NCI-H1105 treated with DMSO at 0.1 percent for 48 hours (cell line): ENCODE data around the gene MASP1.

ENCODE experiments used
- DNase-seq: peaks from one replicate; lab custom pipeline; 2025; lab: John Stamatoyannopoulos, UW

Gene MASP1

GRCh38 chr3:187293516-187294430 lies 2.2 kb upstream of the MASP1 start:
- DNase-seq = no peak

DNA sequence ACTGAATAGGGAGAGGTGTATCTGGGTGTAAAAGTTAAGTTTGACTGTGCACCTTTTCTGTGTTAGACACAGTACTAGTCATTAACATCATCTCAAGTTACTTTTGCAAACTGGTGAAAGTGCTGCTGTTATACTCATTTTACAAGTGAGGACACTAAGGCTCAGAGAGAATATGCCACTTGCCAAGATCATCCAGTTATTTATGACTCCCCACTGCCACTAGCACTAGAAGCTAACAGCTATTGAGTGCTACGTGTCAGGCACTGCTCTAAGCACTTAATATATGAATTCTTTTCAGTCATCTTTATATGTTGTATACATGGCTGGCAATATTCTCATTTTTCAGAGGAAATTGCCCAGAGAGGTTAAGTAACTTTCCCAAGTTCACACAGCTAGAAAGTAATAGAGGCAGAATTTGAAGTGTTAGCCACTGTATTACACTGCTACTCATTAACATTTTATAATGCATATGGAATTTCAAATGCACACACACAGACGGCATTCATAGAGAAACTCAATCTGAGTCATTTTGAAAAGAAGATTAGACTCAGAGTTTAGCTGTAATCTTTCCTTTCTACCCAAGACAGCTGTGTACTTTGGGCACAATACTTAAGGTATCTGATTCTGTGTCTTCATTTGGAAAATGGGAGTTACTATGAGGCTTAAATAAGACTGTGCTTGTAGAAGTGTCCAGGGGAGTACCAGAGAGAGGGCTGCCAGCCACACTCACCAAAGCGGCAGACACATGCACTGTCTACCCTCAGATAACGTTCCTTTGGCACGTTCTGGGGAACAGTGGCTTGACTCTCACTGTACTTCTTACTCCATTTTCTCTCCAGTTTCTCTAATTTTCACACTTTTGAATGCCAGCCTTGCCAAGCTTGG lies 1.3 kb upstream of the MASP1 start:
- no peak for DNase-seq

DNA sequence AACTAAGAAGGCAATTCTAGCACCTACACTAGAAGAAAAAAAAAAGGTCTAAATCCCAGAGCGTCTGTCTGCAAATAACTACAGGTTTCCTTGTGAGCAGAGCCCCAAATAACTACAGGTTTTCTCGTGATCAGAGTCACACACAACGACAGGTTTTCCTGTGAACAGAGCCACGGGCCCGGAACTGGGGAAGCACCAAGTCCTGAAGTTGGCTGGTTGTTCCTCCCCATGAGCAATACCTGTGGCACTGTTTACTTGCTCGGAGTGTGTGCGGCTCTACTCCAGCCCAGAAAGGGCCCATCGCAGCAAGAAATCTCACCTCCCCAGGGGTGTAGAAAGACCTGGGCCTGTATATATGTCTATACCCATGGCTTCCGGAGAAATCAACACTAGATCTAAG lies 644 bp upstream of the MASP1 start:
- DNase-seq = no peak

- no peak for DNase-seq
Observed at GRCh38 chr3:187291001-187291511, 481 bp downstream of the MASP1 start.

DNA sequence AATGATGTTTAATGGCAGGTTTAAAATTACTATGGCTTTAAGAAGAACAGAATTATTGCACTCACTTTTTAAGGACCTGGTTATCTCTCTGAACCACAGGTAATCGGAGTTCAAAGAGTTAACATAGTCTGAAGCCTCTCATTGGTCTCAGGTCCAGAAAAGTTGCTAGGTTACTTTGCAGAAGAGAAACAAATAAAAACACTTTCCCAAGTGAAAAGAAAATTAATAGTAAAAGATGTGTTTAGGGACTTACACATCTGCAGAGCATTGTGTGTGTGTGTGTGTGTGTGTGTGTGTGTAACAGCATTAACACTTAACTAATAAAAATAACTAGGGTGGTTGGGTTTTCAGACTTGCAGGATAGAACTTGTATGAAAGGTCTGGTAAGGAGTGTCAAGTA lies 1.0 kb downstream of the MASP1 start:
- DNase-seq = no peak

DNA sequence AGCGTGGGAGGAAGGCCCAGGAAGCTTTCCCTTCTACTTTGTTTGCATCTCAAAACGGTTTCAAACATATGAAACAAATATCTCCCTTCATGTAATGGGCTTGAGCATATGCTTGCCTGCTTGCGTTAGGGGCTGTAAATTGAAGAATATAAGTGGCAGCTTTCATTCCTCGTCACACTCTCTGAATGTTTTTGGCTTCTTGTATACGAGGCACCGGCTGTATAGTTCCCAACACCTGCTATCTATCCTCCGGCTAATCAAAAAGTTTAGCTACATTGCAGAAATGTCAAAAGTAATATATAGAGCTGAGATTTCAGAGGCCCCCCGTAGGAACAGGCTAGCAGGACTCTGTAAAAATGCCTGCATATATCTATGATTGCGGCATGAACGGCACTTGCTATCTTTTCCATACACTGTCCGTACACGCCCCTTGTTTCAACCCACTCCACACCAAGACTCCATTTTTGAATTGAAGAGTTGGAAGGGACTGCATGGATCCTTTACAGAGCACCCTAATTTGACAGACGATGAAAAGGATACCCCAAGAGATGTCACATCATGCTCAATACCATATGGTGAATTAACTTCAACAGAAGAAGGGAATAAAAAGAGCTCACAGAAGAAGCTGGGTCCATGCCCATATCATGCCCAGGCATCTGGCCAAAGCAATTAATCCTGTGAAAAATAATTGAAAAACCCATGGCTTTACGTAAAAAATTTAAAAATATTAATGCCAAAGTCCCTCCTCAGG lies 2.5 kb downstream of the MASP1 start:
- DNase-seq = no peak

GRCh38 chr3:187288131-187288854 lies 3.2 kb downstream of the MASP1 start:
- DNase-seq = no peak

- DNase-seq = no peak
Observed at GRCh38 chr3:187287256-187287655, 4.3 kb downstream of the MASP1 start.

GRCh38 chr3:187286467-187287059 lies 5.0 kb downstream of the MASP1 start:
- no peak for DNase-seq

GRCh38 chr3:187281191-187281714 lies 10.3 kb downstream of the MASP1 start:
- DNase-seq = no peak

- no peak for DNase-seq
Observed at GRCh38 chr3:187280644-187281043, 10.9 kb downstream of the MASP1 start.

DNA sequence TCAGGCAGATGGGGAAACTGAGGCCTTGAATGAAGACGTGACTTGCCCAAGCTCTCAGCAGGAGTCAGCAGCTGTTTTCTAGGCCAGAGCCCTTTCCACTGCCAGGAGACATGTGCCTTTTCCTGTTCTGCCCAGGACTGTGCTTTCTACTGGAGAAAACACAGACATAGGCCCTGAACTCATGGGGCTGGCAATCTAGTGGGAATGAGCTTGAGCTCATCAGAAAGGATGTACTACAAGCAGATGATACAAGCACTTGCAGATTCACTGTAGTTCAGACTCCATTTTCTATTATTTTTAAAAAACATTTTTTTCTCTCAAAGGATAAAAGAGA lies 14.4 kb downstream of the MASP1 start:
- no peak for DNase-seq

- no peak for DNase-seq
Observed at GRCh38 chr3:187276397-187277128, 15.0 kb downstream of the MASP1 start.

- no peak for DNase-seq
Observed at GRCh38 chr3:187274977-187275338, 16.6 kb downstream of the MASP1 start.

GRCh38 chr3:187274315-187274976 lies 17.1 kb downstream of the MASP1 start:
- DNase-seq = no peak

DNA sequence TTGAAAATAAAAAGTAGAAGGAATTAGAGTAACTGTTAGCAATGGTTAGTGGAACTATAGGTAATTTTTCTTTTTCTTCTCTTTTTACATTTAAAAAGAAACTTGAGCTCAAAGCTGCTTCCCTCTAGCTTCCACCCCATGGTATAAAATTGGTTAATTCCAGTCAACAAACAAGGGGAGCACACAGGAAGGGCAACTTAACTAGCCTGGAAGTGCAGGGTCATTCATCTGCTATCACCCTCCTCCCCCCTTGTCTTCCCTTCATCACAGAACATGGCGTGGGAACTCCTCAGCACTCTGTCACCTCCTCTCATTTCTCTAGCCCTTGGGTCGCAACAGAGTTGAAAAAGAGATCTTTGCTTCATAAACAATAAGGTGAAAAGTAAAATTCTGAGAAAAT lies 20.0 kb downstream of the MASP1 start:
- DNase-seq = no peak

GRCh38 chr3:187269486-187269885 lies 22.1 kb downstream of the MASP1 start:
- DNase-seq = no peak

GRCh38 chr3:187267306-187267705 lies 24.2 kb downstream of the MASP1 start:
- no peak for DNase-seq

DNA sequence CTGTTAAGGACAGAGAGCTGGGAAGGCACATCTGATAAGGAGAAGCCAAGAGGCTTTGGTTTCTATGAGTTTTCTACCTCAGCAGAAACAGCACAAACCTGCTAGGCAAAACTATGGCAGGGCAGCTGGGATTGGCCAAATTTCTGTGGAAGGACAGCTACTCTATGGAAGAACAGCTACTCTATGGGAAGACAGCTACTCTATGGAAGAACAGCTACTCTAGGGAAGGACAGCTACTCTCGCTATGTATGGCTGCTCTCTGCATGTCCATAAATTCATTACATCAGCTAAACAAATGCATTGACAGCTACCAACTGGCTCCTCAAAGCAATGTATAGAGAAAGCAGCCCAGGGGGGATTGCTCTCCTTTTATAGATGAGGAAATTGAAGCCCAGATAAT lies 24.8 kb downstream of the MASP1 start:
- no peak for DNase-seq
